ENCODE data around the gene TEDDM1. TPM values are rescaled to one million over a fixed set of nuclear protein-coding genes. Genes with fewer than 3 reads are reported as not detected.

TEDDM1 gene
- total and polyA plus RNA-seq, 4 donors, result not detected

- DNase-seq, result no peak
- WGBS, 2 donors, result 63 to 73% methylated on average over 4 of the region's 4 CpGs
- no peaks in the 10 kb centered on the region for H3K36me3 ChIP-seq (ENCODE audit: control insufficient read depth in 1 of 2, insufficient read depth in 2 of 2, low read length in 1 of 2)
- no peak overlapping the region for H3K27ac ChIP-seq (ENCODE audit: low read depth in 1 of 2, low read length in 2 of 2)
- no peaks in the 10 kb centered on the region for H3K4me1 ChIP-seq (ENCODE audit: control insufficient read depth in 1 of 2, insufficient read depth in 2 of 2, low read length in 2 of 2)
- no peaks in the 10 kb centered on the region for H3K9me3 ChIP-seq (ENCODE audit: control insufficient read depth, low read length)
- H3K27me3 ChIP-seq (ENCODE audit: control insufficient read depth in 1 of 2, insufficient read depth in 2 of 2, low read length in 1 of 2), result no peaks in the 10 kb centered on the region
- intact Hi-C loops (cut with DNase I), result no loop called here
- H3K4me3 ChIP-seq (ENCODE audit: low read length in 2 of 2), result no peak overlapping the region
- ATAC-seq (ENCODE audit: low FRiP score), result no peak
Observed at GRCh38 chr1:182357913-182358312, 42.6 kb downstream of the TEDDM1 start.

DNA sequence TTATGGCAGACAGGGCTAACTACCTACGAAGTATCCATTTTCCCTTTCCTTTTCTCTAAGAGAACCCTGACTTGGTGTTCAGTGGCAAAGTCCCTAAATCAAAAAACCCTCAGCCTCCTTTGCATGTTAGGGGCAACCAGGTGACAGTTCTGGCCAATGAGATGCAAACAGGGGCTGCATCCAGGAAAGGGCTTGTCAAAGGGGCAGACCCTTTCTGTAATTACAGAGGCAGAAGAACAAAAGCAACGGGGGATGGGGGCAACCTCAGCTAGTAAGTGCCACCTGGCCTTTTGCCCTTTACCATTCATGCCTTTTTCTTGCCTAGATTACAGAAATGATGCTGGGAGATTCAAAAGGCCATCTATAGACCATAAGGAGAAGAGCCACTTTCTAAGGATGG lies 43.3 kb downstream of the TEDDM1 start:
- ATAC-seq (ENCODE audit: low FRiP score), result no peak
- intact Hi-C loops (cut with DNase I), result no loop called here

DNA sequence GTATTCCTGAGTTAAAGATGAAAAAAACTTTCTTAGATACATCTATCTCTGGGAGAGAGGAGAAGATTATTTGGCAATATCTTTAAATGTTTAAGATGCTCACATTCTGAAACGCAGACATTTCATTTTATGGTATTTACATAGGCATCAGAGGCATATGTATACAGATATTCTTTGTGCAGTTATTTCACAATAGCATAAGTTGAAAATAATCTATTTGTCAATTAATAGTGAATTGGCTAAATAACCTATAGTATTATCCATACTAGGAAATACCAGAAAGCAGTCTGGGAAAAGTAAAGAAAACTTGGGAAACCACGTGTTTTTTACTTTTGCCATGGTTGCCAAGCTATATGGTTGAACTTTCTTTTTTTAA lies 44.8 kb downstream of the TEDDM1 start:
- Histone ChIP-seq H3K27ac (ENCODE audit: low read depth in 1 of 2, low read length in 2 of 2) (no peak overlapping the region), H3K36me3 (ENCODE audit: control insufficient read depth in 1 of 2, insufficient read depth in 2 of 2, low read length in 1 of 2) (no peaks in the 10 kb centered on the region), H3K27me3 (ENCODE audit: control insufficient read depth in 1 of 2, insufficient read depth in 2 of 2, low read length in 1 of 2) (no peaks in the 10 kb centered on the region), H3K4me3 (ENCODE audit: low read length in 2 of 2) (no peak overlapping the region), H3K4me1 (ENCODE audit: control insufficient read depth in 1 of 2, insufficient read depth in 2 of 2, low read length in 2 of 2) (no peaks in the 10 kb centered on the region), H3K9me3 (ENCODE audit: control insufficient read depth, low read length) (no peaks in the 10 kb centered on the region)
- 61 to 85% methylated on average over 2 of the region's 2 CpGs for WGBS, 2 donors
- no peak for DNase-seq
- intact Hi-C loops (cut with DNase I), result no loop called here
- ATAC-seq (ENCODE audit: low FRiP score), result no peak

More for the DNA sequence above, 43.3 kb downstream of the TEDDM1 start:
- H3K9me3 ChIP-seq (ENCODE audit: control insufficient read depth, low read length), result no peaks in the 10 kb centered on the region
- WGBS, 2 donors, result 70 to 81% methylated on average over 2 of the region's 2 CpGs
- no peak overlapping the region for H3K4me3 ChIP-seq (ENCODE audit: low read length in 2 of 2)
- DNase-seq, result no peak
- no peaks in the 10 kb centered on the region for H3K36me3 ChIP-seq (ENCODE audit: control insufficient read depth in 1 of 2, insufficient read depth in 2 of 2, low read length in 1 of 2)
- H3K27ac ChIP-seq (ENCODE audit: low read depth in 1 of 2, low read length in 2 of 2), result no peak overlapping the region
- H3K4me1 ChIP-seq (ENCODE audit: control insufficient read depth in 1 of 2, insufficient read depth in 2 of 2, low read length in 2 of 2), result no peaks in the 10 kb centered on the region
- no peaks in the 10 kb centered on the region for H3K27me3 ChIP-seq (ENCODE audit: control insufficient read depth in 1 of 2, insufficient read depth in 2 of 2, low read length in 1 of 2)

DNA sequence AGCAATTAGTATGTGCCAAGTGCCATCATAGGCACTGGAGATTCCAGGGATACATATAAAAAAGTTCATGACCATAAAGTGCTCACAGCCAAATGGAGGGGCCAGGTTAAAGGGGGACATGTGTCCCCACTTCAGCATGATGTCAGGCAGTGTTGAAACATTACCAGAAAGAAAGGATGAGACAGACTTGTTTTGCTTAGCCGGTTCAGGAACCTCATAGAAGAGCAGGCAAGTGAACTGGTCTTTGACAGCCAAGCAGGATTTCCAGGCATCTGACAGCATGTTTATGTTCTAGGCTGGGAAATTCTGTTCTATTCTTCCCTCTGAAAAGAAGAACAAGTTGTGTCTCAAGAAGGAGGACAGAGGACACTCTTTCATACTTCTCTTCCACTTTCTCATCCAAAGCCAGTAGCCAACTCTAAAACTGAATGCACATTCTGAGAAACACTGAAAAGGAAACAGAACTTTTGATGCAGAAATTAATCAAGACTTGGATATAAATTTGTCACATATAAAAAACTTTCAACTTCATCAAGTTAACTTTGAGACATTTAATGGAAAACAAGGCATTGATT lies 48.6 kb downstream of the TEDDM1 start:
- H3K4me3 ChIP-seq (ENCODE audit: low read length in 2 of 2), result no peak overlapping the region
- H3K27ac ChIP-seq (ENCODE audit: low read depth in 1 of 2, low read length in 2 of 2), result no peak overlapping the region
- no peak for ATAC-seq (ENCODE audit: low FRiP score)
- H3K27me3 ChIP-seq (ENCODE audit: control insufficient read depth in 1 of 2, insufficient read depth in 2 of 2, low read length in 1 of 2), result no peaks in the 10 kb centered on the region
- H3K9me3 ChIP-seq (ENCODE audit: control insufficient read depth, low read length), result no peaks in the 10 kb centered on the region
- DNase-seq, result no peak
- 73 to 74% methylated on average over 1 of the region's 1 CpG for WGBS, 2 donors
- intact Hi-C loops (cut with DNase I), result no loop called here
- peaks cover 2 to 4% of the 10 kb centered on the region in 2 donors for H3K4me1 ChIP-seq (ENCODE audit: control insufficient read depth in 1 of 2, insufficient read depth in 2 of 2, low read length in 2 of 2)
- no peaks in the 10 kb centered on the region for H3K36me3 ChIP-seq (ENCODE audit: control insufficient read depth in 1 of 2, insufficient read depth in 2 of 2, low read length in 1 of 2)

DNA sequence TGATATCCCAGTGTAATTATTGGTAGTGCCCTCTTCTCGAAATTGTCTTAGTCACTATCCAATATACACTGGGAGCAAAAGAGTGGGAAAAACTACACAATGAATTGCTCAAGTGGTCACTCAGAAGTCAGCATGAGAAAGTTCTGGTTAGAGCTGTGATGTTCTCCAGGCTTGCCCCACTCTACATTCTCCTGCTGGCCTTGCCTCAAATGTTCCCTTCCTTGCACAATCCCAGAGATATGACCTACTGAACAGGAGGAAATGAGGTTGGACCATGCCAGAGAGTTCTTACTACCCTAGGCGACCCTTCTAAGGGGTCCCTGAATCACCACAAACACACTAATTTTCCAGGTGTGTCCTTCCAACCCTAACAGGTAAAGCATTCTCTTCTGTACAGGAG lies 49.6 kb downstream of the TEDDM1 start:
- 90 to 94% methylated on average over 2 of the region's 2 CpGs for WGBS, 2 donors
- H3K4me1 ChIP-seq (ENCODE audit: control insufficient read depth in 1 of 2, insufficient read depth in 2 of 2, low read length in 2 of 2), result peaks cover 2 to 4% of the 10 kb centered on the region in 2 donors

GRCh38 chr1:182348961-182349747 lies 51.3 kb downstream of the TEDDM1 start:
- ATAC-seq (ENCODE audit: low FRiP score) (peak; percentile 85), DNase-seq (peak; percentile 82 to 86)
- intact Hi-C loops (cut with DNase I), result loop anchor here in 1 of 2 donors (2.0 kb wide), 1 partner anchor 42 kb away; the partner anchor contains the start of gene GLUL
- 35 to 36% methylated on average over 6 of the region's 6 CpGs for WGBS, 2 donors
- Histone ChIP-seq H3K4me1 (ENCODE audit: control insufficient read depth in 1 of 2, insufficient read depth in 2 of 2, low read length in 2 of 2) (peaks cover 2 to 4% of the 10 kb centered on the region in 2 donors), H3K4me3 (ENCODE audit: low read length in 2 of 2) (no peak overlapping the region), H3K27ac (ENCODE audit: low read depth in 1 of 2, low read length in 2 of 2) (peak overlapping the region in 1 of 2 donors; percentile 49), H3K9me3 (ENCODE audit: control insufficient read depth, low read length) (no peaks in the 10 kb centered on the region), H3K27me3 (ENCODE audit: control insufficient read depth in 1 of 2, insufficient read depth in 2 of 2, low read length in 1 of 2) (no peaks in the 10 kb centered on the region), H3K36me3 (ENCODE audit: control insufficient read depth in 1 of 2, insufficient read depth in 2 of 2, low read length in 1 of 2) (no peaks in the 10 kb centered on the region)

More for the DNA sequence above, 49.6 kb downstream of the TEDDM1 start:
- no peaks in the 10 kb centered on the region for H3K36me3 ChIP-seq (ENCODE audit: control insufficient read depth in 1 of 2, insufficient read depth in 2 of 2, low read length in 1 of 2)
- H3K27ac ChIP-seq (ENCODE audit: low read depth in 1 of 2, low read length in 2 of 2), result no peak overlapping the region
- ATAC-seq (ENCODE audit: low FRiP score) (peak; percentile 51), DNase-seq (no peak)
- H3K9me3 ChIP-seq (ENCODE audit: control insufficient read depth, low read length), result no peaks in the 10 kb centered on the region
- no peaks in the 10 kb centered on the region for H3K27me3 ChIP-seq (ENCODE audit: control insufficient read depth in 1 of 2, insufficient read depth in 2 of 2, low read length in 1 of 2)
- intact Hi-C loops (cut with DNase I), result no loop called here
- H3K4me3 ChIP-seq (ENCODE audit: low read length in 2 of 2), result no peak overlapping the region

Other genes with a start within 250 kb of the TEDDM1 start
- 100 to 1,000 TPM; 421 to 549 TPM for gene GLUL, start 8.9 kb downstream of the TEDDM1 start, total RNA-seq
- 100 to 1,000 TPM; 144 to 222 TPM for gene GLUL, start 8.9 kb downstream of the TEDDM1 start, polyA plus RNA-seq
- gene RGSL1, start 49.5 kb upstream of the TEDDM1 start, total RNA-seq, result not detected
- not detected for gene RGSL1, start 49.5 kb upstream of the TEDDM1 start, polyA plus RNA-seq
- gene RNASEL, start 188.6 kb upstream of the TEDDM1 start, total RNA-seq, result 10 to 100 TPM in 1 of 2 donors, 1 to 10 TPM in 1; 6.8 to 13.9 TPM
- gene RNASEL, start 188.6 kb upstream of the TEDDM1 start, polyA plus RNA-seq, result 1 to 10 TPM; 3.9 to 6.9 TPM
- gene RGS16, start 203.7 kb upstream of the TEDDM1 start, total RNA-seq, result 10 to 100 TPM in 1 of 2 donors, 1 to 10 TPM in 1; 9.2 to 20.9 TPM
- 1 to 10 TPM in 1 of 2 donors, under 1 TPM in 1; 0.50 to 7.0 TPM for gene RGS16, start 203.7 kb upstream of the TEDDM1 start, polyA plus RNA-seq

All from aorta (tissue), 5 donors.